Endothelial cell of umbilical vein (primary cell): ENCODE data around the gene AP3S1. TPM values are rescaled to one million over a fixed set of nuclear protein-coding genes. Genes with fewer than 3 reads are reported as not detected.
"Not testable (repeated sequence)": the region's sequence is repeated elsewhere in the genome, so short reads cannot be mapped to it uniquely, and the experiment has no call there.

Experiments
- BruUV-seq: library from RNA; stranded (reverse); fragments of 400-500 nt; replicated peaks from 2 replicates; lab custom pipeline; 2021; lab: Mats Ljungman, UMichigan
- CTCF ChIA-PET: fragments of 300-600, 350-600 bp; sonication (Branson Sonifier 250); formaldehyde crosslinking; loops from one replicate; lab custom pipeline; 2021; ENCODE audit warnings: antibody characterized with exemption, inconsistent platforms; lab: Charles Lee
- POLR2A ChIA-PET: fragments of 300-600, 350-600 bp; sonication (Branson Sonifier 250); formaldehyde crosslinking; loops from one replicate; lab custom pipeline; 2021; ENCODE audit warnings: antibody characterized with exemption, inconsistent platforms; lab: Charles Lee
- DNase-seq: peaks from one replicate; pipeline ENCODE4 v3.0.0-alpha.2; 2011; ENCODE audit warnings: low read depth, low spot score
- FAIRE-seq: peaks from 2 replicates; lab custom pipeline; 2011; peaks lifted over from hg19 to GRCh38; lab: Jason Lieb, UNC
- H2AFZ ChIP-seq: 2 replicates; pipeline ENCODE4 v1.6.0; 2012; ENCODE audit warnings: low read depth, low read length, control low read depth, inconsistent platforms
- H3K27ac ChIP-seq: 2 replicates; pipeline ENCODE4 v1.5.1; 2011; ENCODE audit warnings: low read depth, mild to moderate bottlenecking, control low read depth, low read length, moderate library complexity; ENCODE audit not compliant: insufficient read depth
- H3K27me3 ChIP-seq, 2 experiments: 2 replicates each; pipeline versions ENCODE4 v1.6.0 to v1.6.1; 2011; ENCODE audit warnings: low read length in 2 of 2, mixed read lengths in 1 of 2; ENCODE audit not compliant: control insufficient read depth in 2 of 2, insufficient read depth in 2 of 2
- H3K36me3 ChIP-seq, 2 experiments: 2 replicates in 1 of 2; 3 replicates in 1 of 2; pipeline ENCODE4 v1.5.1; 2011; ENCODE audit warnings: low read length in 2 of 2, mild to moderate bottlenecking in 1 of 2, moderate library complexity in 1 of 2; ENCODE audit not compliant: control insufficient read depth in 2 of 2, insufficient read depth in 2 of 2; ENCODE audit errors: extremely low read depth in 1 of 2
- H3K4me1 ChIP-seq: 3 replicates; pipeline ENCODE4 v1.5.1; 2011; ENCODE audit warnings: mild to moderate bottlenecking, low read length; ENCODE audit not compliant: control insufficient read depth, insufficient read depth; ENCODE audit errors: extremely low read depth
- H3K4me2 ChIP-seq: 2 replicates; pipeline ENCODE4 v1.6.1; 2011; ENCODE audit warnings: low read length, control low read depth, mixed read lengths; ENCODE audit not compliant: insufficient read depth
- H3K4me3 ChIP-seq, 3 experiments: fragments of 200-600 bp in 1 of 3; sonication (generic), shearing (Covaris generic) in 1 of 3; replicated peaks in 1 of 3; 2 replicates each; pipeline ENCODE4 v1.5.1; 2011 to 2016; ENCODE audit warnings: control low read depth in 3 of 3, low read length in 3 of 3, mild to moderate bottlenecking in 2 of 3, inconsistent platforms in 1 of 3, low read depth in 1 of 3, moderate library complexity in 1 of 3; ENCODE audit not compliant: insufficient read depth in 1 of 3
- H3K79me2 ChIP-seq: 2 replicates; pipeline ENCODE4 v1.6.0; 2012; ENCODE audit warnings: low read length, inconsistent platforms; ENCODE audit not compliant: control insufficient read depth, insufficient read depth
- H3K9ac ChIP-seq: replicated peaks from 2 replicates; pipeline ENCODE3; 2011; ENCODE audit warnings: low read length, control low read depth; ENCODE audit not compliant: insufficient read depth; ENCODE audit errors: extremely low read depth
- H3K9me1 ChIP-seq: replicated peaks from 3 replicates; pipeline ENCODE4 v1.6.0; 2011; ENCODE audit warnings: mild to moderate bottlenecking, low read length; ENCODE audit not compliant: control insufficient read depth, insufficient read depth; ENCODE audit errors: extremely low read depth
- H3K9me3 ChIP-seq: replicated peaks from 2 replicates; pipeline ENCODE4 v1.5.1; 2012; ENCODE audit warnings: low read length, inconsistent platforms; ENCODE audit not compliant: control insufficient read depth, insufficient read depth
- H4K20me1 ChIP-seq: replicated peaks from 2 replicates; pipeline ENCODE3; 2011; ENCODE audit warnings: mild to moderate bottlenecking, low read length; ENCODE audit not compliant: control insufficient read depth, insufficient read depth; ENCODE audit errors: extremely low read depth
- EZH2 ChIP-seq: IDR thresholded peaks from 2 replicates; pipeline ENCODE4 v1.6.1; 2012; ENCODE audit warnings: borderline replicate concordance, low read depth, mild to moderate bottlenecking, moderate library complexity, low read length, inconsistent platforms; ENCODE audit not compliant: severe bottlenecking
- FOS ChIP-seq: IDR thresholded peaks from 2 replicates; pipeline ENCODE4 v1.6.1; 2011; ENCODE audit warnings: mild to moderate bottlenecking, low read length, moderate library complexity, borderline replicate concordance; ENCODE audit not compliant: insufficient read depth
- JUN ChIP-seq: IDR thresholded peaks from 2 replicates; pipeline ENCODE4 v1.6.1; 2011; ENCODE audit warnings: borderline replicate concordance, low read depth; ENCODE audit not compliant: insufficient read length, insufficient read depth
- dilution Hi-C: fragments of 300-500 bp; cut with MboI; formaldehyde crosslinking; loops from one replicate; pipeline ENCODE4 v1.15.0; 2019; ENCODE audit warnings: low sequenced_read_pairs; ENCODE audit not compliant: extremely low pct_ligation_motif_present
- intact Hi-C: fragments of 100-400 bp; cut with micrococcal nuclease; formaldehyde crosslinking; loops from one replicate; pipeline ENCODE4 v1.10.0; 2022
- polyA plus RNA-seq, 4 experiments: library from polyadenylated mRNA; depleted of rRNA in 3 of 4; stranded (reverse) in 3 of 4; unstranded in 1 of 4; fragments of >200 nt; gene quantifications; 2 replicates each; pipeline versions ENCODE4 v1.2.1 to v1.2.3, GENCODE V29; 2011 to 2012; ENCODE audit warnings: missing spikeins in 1 of 4
- total RNA-seq: library from RNA; stranded (reverse); gene quantifications from 2 replicates; pipeline ENCODE4 v1.2.3, GENCODE V29; 2021
- TF ChIP-seq, protein P1 (sequence below), 2 donors: IDR thresholded peaks; 1 replicate in 1 of 2; 2 replicates in 1 of 2; pipeline ENCODE4 v1.5.1; 2011; ENCODE audit warnings: low read length in 2 of 2, mild to moderate bottlenecking in 2 of 2, moderate library complexity in 2 of 2, control low read depth in 1 of 2, inconsistent platforms in 1 of 2, low read depth in 1 of 2; ENCODE audit not compliant: insufficient read depth in 1 of 2; ENCODE audit errors: extremely low read depth in 1 of 2

The AP3S1 gene
- total and polyA plus RNA-seq, 2 donors (not counting 3 experiments of a cell fraction or from before 2014, with no cell fraction given) = 26.5 to 85.7 TPM

DNA sequence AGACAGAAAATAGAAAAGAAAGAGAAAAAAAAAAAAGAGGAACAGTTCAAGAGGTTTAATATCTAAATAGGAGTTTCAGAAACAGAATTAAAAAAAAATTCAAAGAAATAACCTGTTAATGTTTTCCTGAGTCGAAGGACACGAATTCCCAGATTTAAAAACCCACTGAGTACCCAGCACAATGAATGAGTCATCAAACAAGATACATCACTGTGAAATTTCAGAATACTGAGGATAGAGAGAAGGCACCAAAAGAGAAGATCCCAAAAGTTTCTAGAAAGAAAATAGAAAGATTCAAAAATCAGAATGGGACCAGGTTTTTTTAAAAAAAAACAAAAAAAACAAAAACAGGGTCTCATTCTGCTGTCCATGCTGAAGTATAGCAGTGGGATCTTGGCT, 34.1 kb upstream of the AP3S1 start:
- Histone ChIP-seq H3K4me1 (peaks cover 17% of the 10 kb centered on the region), H3K27ac (no peak overlapping the region), H3K9ac (no peak overlapping the region), H3K9me1 (no peaks in the 10 kb centered on the region), H2AFZ (no peak overlapping the region), H3K79me2 (no peaks in the 10 kb centered on the region), H4K20me1 (no peaks in the 10 kb centered on the region), H3K27me3 (no peaks in the 10 kb centered on the region), H3K4me3 (no peak overlapping the region), H3K36me3 (no peaks in the 10 kb centered on the region), H3K4me2 (no peak overlapping the region), H3K9me3 (no peaks in the 10 kb centered on the region)
- FAIRE-seq (no peak), DNase-seq (no peak)
- intact Hi-C loops (no loop called here), dilution Hi-C loops (no loop called here)
- no TSS peak for BruUV-seq
- ChIA-PET POLR2A (no interaction called here), CTCF (no interaction called here)
- TF ChIP-seq JUN (peak; percentile 18), FOS (no peak), EZH2 (no peak)
- TF ChIP-seq, protein P1, sequence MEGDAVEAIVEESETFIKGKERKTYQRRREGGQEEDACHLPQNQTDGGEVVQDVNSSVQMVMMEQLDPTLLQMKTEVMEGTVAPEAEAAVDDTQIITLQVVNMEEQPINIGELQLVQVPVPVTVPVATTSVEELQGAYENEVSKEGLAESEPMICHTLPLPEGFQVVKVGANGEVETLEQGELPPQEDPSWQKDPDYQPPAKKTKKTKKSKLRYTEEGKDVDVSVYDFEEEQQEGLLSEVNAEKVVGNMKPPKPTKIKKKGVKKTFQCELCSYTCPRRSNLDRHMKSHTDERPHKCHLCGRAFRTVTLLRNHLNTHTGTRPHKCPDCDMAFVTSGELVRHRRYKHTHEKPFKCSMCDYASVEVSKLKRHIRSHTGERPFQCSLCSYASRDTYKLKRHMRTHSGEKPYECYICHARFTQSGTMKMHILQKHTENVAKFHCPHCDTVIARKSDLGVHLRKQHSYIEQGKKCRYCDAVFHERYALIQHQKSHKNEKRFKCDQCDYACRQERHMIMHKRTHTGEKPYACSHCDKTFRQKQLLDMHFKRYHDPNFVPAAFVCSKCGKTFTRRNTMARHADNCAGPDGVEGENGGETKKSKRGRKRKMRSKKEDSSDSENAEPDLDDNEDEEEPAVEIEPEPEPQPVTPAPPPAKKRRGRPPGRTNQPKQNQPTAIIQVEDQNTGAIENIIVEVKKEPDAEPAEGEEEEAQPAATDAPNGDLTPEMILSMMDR (IDR thresholded peaks at IDR 0.05; ENCODE audit: extremely low read depth in 1 of 2, insufficient read depth in 1 of 2, low read depth in 1 of 2, low read length in 2 of 2) = no peak

DNA sequence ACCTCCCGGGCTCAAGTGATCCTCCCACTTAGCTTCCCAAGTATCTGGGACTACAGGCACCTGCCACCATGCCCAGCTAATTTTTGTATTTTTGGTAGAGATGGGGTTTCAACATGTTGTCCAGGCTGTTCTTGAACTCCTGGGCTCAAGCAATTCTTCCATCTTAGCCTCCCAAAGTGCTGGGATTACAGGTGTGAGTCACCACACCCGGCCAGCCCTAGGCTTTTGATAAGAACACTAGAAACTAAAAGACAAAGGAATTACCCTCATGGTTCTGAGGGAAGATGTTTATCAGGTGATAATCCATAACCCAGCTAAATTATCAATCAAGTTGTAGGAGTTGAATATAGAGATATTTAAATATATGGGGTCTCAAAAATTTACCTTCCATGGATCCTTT, 33.7 kb upstream of the AP3S1 start:
- H2AFZ ChIP-seq, BruUV-seq, FAIRE-seq, DNase-seq, H3K9me1 ChIP-seq, POLR2A ChIA-PET, intact Hi-C loops, H3K79me2 ChIP-seq, H3K9me3 ChIP-seq, H3K36me3 ChIP-seq, CTCF ChIA-PET, H3K4me3 ChIP-seq, H3K4me2 ChIP-seq, H3K9ac ChIP-seq, H3K27ac ChIP-seq, H3K27me3 ChIP-seq, dilution Hi-C loops, H4K20me1 ChIP-seq: not testable (repeated sequence)
- H3K4me1 ChIP-seq = peaks cover 17% of the 10 kb centered on the region
